Mesodermal cell (in vitro differentiated cells): Measurements from ENCODE around the gene PCDH9.
"Not testable (repeated sequence)": the region's sequence is repeated elsewhere in the genome, so short reads cannot be mapped to it uniquely, and the experiment has no call there.

Source experiments
- H3K27ac ChIP-seq: 2 replicates; pipeline ENCODE4 v1.7.0; 2013; ENCODE audit warnings: mild to moderate bottlenecking, low read depth, low read length, moderate library complexity; ENCODE audit not compliant: severe bottlenecking
- H3K36me3 ChIP-seq: 2 replicates; pipeline ENCODE4 v1.7.1; 2013; ENCODE audit warnings: mild to moderate bottlenecking, low read length, moderate library complexity; ENCODE audit not compliant: control insufficient read depth, insufficient read depth
- H3K4me1 ChIP-seq: one replicate; pipeline ENCODE4 v1.7.1; 2013; ENCODE audit warnings: mild to moderate bottlenecking, low read length; ENCODE audit not compliant: insufficient read depth, control insufficient read depth, poor library complexity, severe bottlenecking
- H3K4me3 ChIP-seq: 2 replicates; pipeline ENCODE4 v1.7.0; 2013; ENCODE audit warnings: low read length, control low read depth, mild to moderate bottlenecking; ENCODE audit not compliant: insufficient read depth, poor library complexity, severe bottlenecking; ENCODE audit errors: extremely low read depth
- H3K9me3 ChIP-seq: 2 replicates; pipeline ENCODE4 v1.7.1; 2013; ENCODE audit warnings: mild to moderate bottlenecking, low read length, moderate library complexity; ENCODE audit not compliant: control insufficient read depth
- WGBS, 2 experiments: methylation state at CpG; one replicate each; pipeline ENCODE4 v1.1.5; 2013; ENCODE audit warnings: missing lambda C conversion rate in 2 of 2; ENCODE audit not compliant: insufficient coverage in 2 of 2; 5-methylcytosine and 5-hydroxymethylcytosine counted together

PCDH9 gene

DNA sequence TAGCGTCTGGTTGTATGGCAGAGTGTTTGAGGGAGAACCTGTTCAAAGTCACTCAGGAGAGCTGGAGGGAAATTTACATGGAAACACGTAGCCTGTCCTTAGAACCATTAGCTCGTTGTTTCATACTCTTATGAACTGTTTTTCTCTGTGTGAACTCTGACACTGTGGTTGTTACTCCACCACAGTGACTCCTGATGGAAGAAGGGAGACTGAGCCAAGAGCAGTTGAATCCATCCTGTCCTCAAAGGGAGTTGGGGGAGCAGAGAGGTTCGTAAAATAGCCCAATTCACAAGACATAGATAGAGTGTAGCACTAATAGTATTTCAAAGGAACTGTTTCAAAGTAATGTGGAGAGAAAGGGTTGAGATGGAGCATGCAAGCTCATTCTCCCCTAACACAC is 964.8 kb downstream of the PCDH9 start:
- Histone ChIP-seq H3K4me3 (no peak overlapping the region), H3K27ac (no peak overlapping the region), H3K9me3 (no peaks in the 10 kb centered on the region), H3K36me3 (no peaks in the 10 kb centered on the region), H3K4me1 (no peaks in the 10 kb centered on the region)
- 83 to 100% methylated on average over 1 to 3 of the region's 4 CpGs for WGBS, 2 experiments

DNA sequence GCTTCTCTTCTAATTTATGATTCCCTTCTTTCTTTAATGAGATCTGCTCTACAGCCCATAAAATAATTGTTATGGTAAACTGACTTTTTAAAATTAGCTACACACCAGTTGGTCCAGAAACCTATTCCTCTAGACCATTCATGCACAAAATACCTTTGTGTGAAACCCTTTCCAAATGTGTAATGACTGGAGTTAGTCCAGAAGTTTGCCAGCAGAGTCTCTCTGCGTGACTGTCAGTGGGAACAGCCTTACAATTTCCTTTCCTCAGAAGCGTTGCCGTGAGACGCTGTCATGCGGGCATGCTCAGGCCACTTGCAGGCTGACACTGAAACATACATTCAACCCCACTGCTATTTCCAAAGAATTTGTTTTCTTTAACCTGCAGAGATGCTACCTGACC is 965.2 kb downstream of the PCDH9 start:
- Histone ChIP-seq H3K4me1 (no peaks in the 10 kb centered on the region), H3K27ac (no peak overlapping the region), H3K4me3 (no peak overlapping the region), H3K36me3 (no peaks in the 10 kb centered on the region), H3K9me3 (no peaks in the 10 kb centered on the region)
- WGBS, 2 experiments = 87 to 89% methylated on average over 5 of the region's 5 CpGs

DNA sequence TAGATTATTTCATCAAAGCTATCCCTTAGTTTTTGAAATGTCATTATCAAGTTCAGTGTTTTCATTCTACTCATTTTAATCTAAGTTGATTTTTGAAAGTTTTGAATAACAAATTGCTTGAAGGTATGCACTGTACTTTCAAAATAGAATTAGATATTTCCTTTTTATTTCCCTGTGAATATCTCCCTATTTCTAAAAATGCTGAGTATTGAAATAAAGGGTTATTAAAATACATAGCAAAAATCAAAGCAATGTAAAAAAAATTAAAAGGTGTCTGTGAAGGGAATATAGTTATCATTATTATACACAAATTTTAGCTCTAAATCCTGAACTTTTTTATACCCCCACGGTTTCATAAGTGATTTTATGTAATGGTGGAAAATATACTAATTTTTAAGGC is 967.8 kb downstream of the PCDH9 start:
- Histone ChIP-seq H3K4me1 (no peaks in the 10 kb centered on the region), H3K36me3 (no peaks in the 10 kb centered on the region), H3K27ac (no peak overlapping the region), H3K4me3 (no peak overlapping the region), H3K9me3 (no peaks in the 10 kb centered on the region)
- WGBS, 2 experiments = no CpG with 5 or more reads among the region's 1 CpG

DNA sequence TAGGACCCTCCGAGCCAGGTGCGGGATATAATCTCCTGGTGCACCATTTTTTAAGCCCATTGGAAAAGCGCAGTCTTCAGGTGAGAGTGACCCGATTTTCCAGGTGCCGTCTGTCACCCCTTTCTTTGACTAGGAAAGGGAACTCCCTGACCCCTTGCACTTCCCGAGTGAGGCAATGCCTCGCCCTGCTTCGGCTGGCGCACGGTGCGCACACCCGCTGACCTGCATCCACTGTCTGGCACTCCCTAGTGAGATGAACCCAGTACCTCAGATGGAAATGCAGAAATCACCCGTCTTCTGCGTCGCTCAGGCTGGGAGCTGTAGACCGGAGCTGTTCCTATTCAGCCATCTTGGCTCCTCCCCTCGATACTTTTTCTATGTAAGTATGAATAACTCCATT is 970.7 kb downstream of the PCDH9 start:
- WGBS, 2 experiments = 94 to 96% methylated on average over 6 to 12 of the region's 17 CpGs
- H3K36me3 ChIP-seq, H3K27ac ChIP-seq, H3K9me3 ChIP-seq, H3K4me3 ChIP-seq, H3K4me1 ChIP-seq: not testable (repeated sequence)
